Uterus (tissue), 2 donors: ENCODE measurements around the gene SRGAP2B.
"Not testable (repeated sequence)": the region's sequence is repeated elsewhere in the genome, so short reads cannot be mapped to it uniquely, and the experiment has no call there.

Source experiments
- CTCF ChIP-seq, 4 experiments: fragments of 200-600 bp in 2 of 4; fragments of 450-650 bp in 2 of 4; sonication (generic) in 2 of 4; IDR thresholded peaks; one replicate each; pipeline ENCODE4 v1.5.1; 2016 to 2019; ENCODE audit warnings: antibody characterized with exemption in 4 of 4, mild to moderate bottlenecking in 2 of 4, moderate library complexity in 1 of 4
- POLR2A ChIP-seq, 2 donors: fragments of 450-650 bp; IDR thresholded peaks; one replicate each; pipeline ENCODE4 v1.6.1; 2016; ENCODE audit warnings: antibody characterized with exemption in 2 of 2, mild to moderate bottlenecking in 1 of 2, moderate library complexity in 1 of 2

DNA sequence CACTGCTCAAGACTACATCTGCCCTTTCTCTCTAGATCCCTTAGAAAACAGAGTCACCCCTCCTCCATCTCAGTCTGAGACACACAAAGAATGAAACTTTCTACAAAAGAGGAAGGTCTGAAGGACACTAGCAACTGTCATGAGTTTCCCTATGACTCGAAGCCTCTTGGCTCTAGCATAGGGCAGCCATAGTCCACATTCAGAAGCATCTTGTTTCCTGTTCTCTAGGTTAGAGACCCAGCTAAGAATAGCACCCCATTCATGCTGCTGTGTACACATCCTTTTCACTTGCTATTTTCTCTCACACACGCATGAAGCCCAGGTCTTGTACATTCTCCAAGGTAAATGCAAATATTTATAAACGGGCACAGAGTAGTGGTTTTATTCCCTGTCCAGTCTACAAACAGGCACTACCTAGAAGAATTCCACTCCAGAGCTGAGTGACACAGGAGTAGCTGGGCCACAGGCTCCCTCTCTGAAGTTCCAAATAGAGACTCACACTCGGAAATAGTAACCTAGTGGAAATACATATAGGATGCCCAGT is 39.8 kb downstream of the SRGAP2B start:
- TF ChIP-seq CTCF, POLR2A (IDR thresholded peaks at IDR 0.05): not testable (repeated sequence)
